H1 (cell line): ENCODE measurements around the gene PIGZ.

ENCODE experiments used
- CREB1 ChIP-seq: IDR thresholded peaks from 2 replicates; pipeline ENCODE4 v1.6.1; 2012; ENCODE audit warnings: inconsistent platforms
- EGR1 ChIP-seq: IDR thresholded peaks from 2 replicates; pipeline ENCODE4 v1.6.1; 2011; ENCODE audit warnings: low read depth, low read length, borderline replicate concordance
- FOSL1 ChIP-seq: IDR thresholded peaks from 2 replicates; pipeline ENCODE4 v1.6.1; 2011; ENCODE audit warnings: mild to moderate bottlenecking, low read depth, low read length, moderate library complexity; ENCODE audit not compliant: insufficient read depth
- JUND ChIP-seq: IDR thresholded peaks from 2 replicates; pipeline ENCODE4 v1.6.1; 2011; ENCODE audit warnings: mild to moderate bottlenecking, improper control_type of control experiment, low read length
- MAX ChIP-seq: IDR thresholded peaks from 2 replicates; pipeline ENCODE4 v1.6.1; 2012; ENCODE audit warnings: inconsistent platforms
- POLR2AphosphoS5 ChIP-seq: IDR thresholded peaks from 2 replicates; pipeline ENCODE4 v1.6.1; 2011; ENCODE audit warnings: low read depth, low read length
- TAF1 ChIP-seq: IDR thresholded peaks from 2 replicates; pipeline ENCODE4 v1.6.1; 2011; ENCODE audit warnings: mild to moderate bottlenecking, low read depth, low read length
- ZNF274 ChIP-seq: IDR thresholded peaks from 2 replicates; pipeline ENCODE4 v1.7.0; 2012; ENCODE audit warnings: low read length, borderline replicate concordance; ENCODE audit errors: extremely low read depth

- TF ChIP-seq MAX (no peak), CREB1 (no peak), POLR2AphosphoS5 (no peak), JUND (no peak), FOSL1 (no peak), ZNF274 (no peak), TAF1 (no peak), EGR1 (no peak)
Measured at GRCh38 chr3:196976941-196977340, 8.3 kb upstream of the PIGZ start.
